UCSD-AML1 (cell line): Measurements from ENCODE around the gene NANOGP8.
"Not testable (repeated sequence)": the region's sequence is repeated elsewhere in the genome, so short reads cannot be mapped to it uniquely, and the experiment has no call there.

Source experiments
- DNase-seq: peaks from one replicate; lab custom pipeline; 2025; ENCODE audit not compliant: unreplicated experiment; lab: John Stamatoyannopoulos, UW

Gene NANOGP8

GRCh38 chr15:35085176-35085919 lies at the start of gene NANOGP8:
Gene NANOGP8, minus strand, starts transcription at chr15:35085295. Its CDS starts 185 bp downstream, at chr15:35085110.
- DNase-seq, result not testable (repeated sequence)

GRCh38 chr15:35134299-35134698 lies 49.2 kb upstream of the NANOGP8 start:
- DNase-seq, result no peak

- no peak for DNase-seq
These were observed 45.1 kb upstream of the NANOGP8 start for GRCh38 chr15:35130245-35130644.

GRCh38 chr15:35129361-35129760 lies 44.3 kb upstream of the NANOGP8 start:
- DNase-seq, result no peak

GRCh38 chr15:35127717-35128116 lies 42.6 kb upstream of the NANOGP8 start:
- DNase-seq, result no peak

- no peak for DNase-seq
These were observed 41.1 kb upstream of the NANOGP8 start for GRCh38 chr15:35126236-35126635.

GRCh38 chr15:35123743-35124142 lies 38.6 kb upstream of the NANOGP8 start:
- no peak for DNase-seq

GRCh38 chr15:35121611-35122359 lies 36.7 kb upstream of the NANOGP8 start:
- DNase-seq, result no peak

- no peak for DNase-seq
These were observed 35.1 kb upstream of the NANOGP8 start for GRCh38 chr15:35120173-35120572.

- no peak for DNase-seq
These were observed 33.9 kb upstream of the NANOGP8 start for GRCh38 chr15:35118960-35119359.

GRCh38 chr15:35117543-35118265 lies 32.6 kb upstream of the NANOGP8 start:
- no peak for DNase-seq

- DNase-seq, result no peak
These were observed 30.1 kb upstream of the NANOGP8 start for GRCh38 chr15:35115155-35115725.

GRCh38 chr15:35112346-35112745 lies 27.3 kb upstream of the NANOGP8 start:
- no peak for DNase-seq

GRCh38 chr15:35111861-35112260 lies 26.8 kb upstream of the NANOGP8 start:
- DNase-seq, result no peak

- no peak for DNase-seq
These were observed 23.4 kb upstream of the NANOGP8 start for GRCh38 chr15:35108453-35108852.

- no peak for DNase-seq
These were observed 22.5 kb upstream of the NANOGP8 start for GRCh38 chr15:35107561-35107960.

- DNase-seq, result no peak
These were observed 22.0 kb upstream of the NANOGP8 start for GRCh38 chr15:35107122-35107521.

- DNase-seq, result no peak
These were observed 19.5 kb upstream of the NANOGP8 start for GRCh38 chr15:35104526-35105147.

GRCh38 chr15:35102186-35102585 lies 17.1 kb upstream of the NANOGP8 start:
- DNase-seq, result no peak

- no peak for DNase-seq
These were observed 16.2 kb upstream of the NANOGP8 start for GRCh38 chr15:35101335-35101734.

- no peak for DNase-seq
These were observed 13.6 kb upstream of the NANOGP8 start for GRCh38 chr15:35098737-35099136.
